ENCODE results near the gene VTI1A.

The VTI1A gene

DNA sequence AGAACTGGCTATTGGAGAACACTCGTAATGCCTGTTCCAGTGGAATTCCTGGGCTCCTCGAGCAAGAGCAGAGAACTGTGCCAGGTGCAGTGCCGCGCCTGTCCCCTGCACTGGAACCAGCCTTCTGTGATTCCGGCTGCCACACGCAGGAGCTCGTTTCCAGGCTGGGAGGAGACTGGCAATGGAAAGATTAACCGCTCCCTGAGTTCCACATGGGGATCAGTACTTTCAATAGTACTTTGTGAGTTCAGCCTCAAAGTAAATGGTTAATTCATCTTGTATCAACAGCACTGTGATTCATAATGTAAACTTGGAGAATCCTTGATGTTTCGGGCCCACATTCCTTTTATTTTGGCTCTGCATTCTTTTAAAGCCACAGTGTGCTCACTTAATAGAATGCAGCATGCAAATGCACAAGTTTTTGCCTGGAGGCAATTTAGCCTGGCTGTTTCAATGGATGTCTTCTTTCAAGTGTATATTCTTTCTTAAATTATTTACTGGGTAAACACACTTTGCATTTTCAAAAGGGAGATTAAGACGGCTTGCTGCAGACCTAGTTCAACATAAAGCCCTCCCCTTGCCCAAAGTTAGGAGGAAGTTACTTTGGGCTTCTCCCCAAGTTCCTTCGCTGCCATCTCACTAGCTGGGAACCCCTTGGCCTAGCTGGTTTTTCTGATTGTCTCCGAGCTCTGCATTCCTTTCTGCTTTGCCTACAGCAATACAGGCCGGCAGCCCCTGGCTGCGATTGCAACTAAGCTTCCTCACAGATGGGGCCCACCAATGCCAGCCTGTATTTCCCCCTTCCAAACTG is 364.9 kb downstream of the VTI1A start:
- peak; percentile 98 for DNase-seq (ENCODE audit: low spot score)

- DNase-seq (ENCODE audit: low spot score) = no peak
These were observed 365.6 kb downstream of the VTI1A start for GRCh38 chr10:112812586-112812985.

DNA sequence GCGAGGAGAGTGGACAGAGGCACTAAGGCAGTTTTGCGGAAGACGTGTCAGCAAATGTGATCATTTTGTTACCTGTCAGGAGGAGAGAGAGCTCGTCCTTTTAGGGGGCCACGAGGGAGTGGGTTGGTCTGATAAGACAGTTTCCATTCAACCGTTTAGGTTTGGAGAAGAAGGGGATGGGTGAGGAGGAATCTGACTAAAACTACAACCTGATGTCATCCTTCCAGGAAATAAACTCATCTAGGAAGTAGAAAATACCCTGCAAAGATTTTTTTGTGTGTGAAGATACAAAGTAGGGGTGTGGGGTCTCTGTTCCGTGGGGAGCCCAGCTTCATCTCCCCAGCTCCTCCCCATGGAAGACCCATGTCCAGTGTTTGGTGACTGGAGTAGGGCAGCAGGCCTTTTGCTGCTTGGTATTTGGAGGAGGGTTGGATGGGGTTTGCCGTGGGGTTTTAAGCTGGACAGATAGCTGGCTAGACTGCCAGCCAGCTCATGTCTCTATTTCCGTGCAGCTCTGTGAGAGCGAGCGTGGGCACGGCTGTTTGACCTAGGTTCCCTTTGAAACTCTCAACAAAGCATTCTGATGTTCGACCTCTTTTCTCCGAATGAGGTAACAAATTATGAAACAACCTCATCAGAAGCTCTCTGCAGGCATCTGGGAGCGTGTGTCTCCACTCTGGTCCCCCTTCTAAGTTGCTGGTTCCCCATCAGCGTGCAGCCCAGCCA is 367.0 kb downstream of the VTI1A start:
- DNase-seq (ENCODE audit: low spot score) = no peak

GRCh38 chr10:112815269-112816032 is 368.4 kb downstream of the VTI1A start:
- DNase-seq (ENCODE audit: low spot score) = peak; percentile 89

GRCh38 chr10:112816033-112816430 is 369.0 kb downstream of the VTI1A start:
- DNase-seq (ENCODE audit: low spot score) = no peak

- no peak for DNase-seq (ENCODE audit: low spot score)
These were observed 369.9 kb downstream of the VTI1A start for GRCh38 chr10:112816891-112817290.

GRCh38 chr10:112817981-112818777 is 371.2 kb downstream of the VTI1A start:
- DNase-seq (ENCODE audit: low spot score) = no peak

GRCh38 chr10:112819231-112819630 is 372.2 kb downstream of the VTI1A start:
- no peak for DNase-seq (ENCODE audit: low spot score)

- DNase-seq (ENCODE audit: low spot score) = no peak
These were observed 373.3 kb downstream of the VTI1A start for GRCh38 chr10:112820320-112820719.

DNA sequence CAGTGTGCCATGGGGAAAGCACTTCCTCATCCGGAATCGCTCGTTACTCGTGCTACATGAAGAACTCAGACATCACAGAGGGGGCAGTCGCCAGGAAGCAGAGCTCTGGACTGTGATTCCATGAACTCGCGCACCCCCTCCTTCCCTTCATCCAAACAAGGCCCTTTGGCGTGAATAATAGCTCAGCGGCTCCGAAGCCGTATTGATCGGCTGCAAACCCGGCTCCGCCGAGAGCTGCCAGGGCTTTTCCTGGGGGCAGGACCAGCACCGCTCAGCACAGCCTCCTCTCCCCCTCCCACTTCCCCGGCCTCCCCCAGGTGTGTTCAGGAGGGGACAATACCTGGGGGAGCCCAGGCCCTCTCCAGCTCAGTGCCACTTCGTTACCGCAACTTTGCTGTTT is 374.0 kb downstream of the VTI1A start:
- no peak for DNase-seq (ENCODE audit: low spot score)

- DNase-seq (ENCODE audit: low spot score) = no peak
These were observed 374.6 kb downstream of the VTI1A start for GRCh38 chr10:112821663-112822062.

- DNase-seq (ENCODE audit: low spot score) = no peak
These were observed 376.0 kb downstream of the VTI1A start for GRCh38 chr10:112823007-112823406.

DNA sequence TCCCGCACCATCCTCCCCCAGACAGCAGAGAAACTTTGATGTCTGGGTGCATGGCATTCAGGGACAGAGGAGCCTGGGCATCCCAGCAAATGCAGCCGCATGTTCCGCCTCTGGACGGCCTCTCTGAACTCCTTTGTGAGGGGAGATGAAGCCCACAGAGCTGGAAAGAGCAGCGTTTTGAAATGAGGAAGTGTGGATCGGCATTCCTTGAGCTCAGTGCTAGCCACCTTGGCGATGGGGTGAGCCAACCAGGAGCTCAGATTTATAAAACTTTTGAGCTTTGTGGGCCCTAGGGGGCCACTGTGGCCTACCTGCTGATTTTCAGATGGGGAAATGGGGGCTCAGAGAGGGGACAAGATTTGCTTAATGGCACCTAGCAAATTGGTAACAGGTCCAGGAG is 376.6 kb downstream of the VTI1A start:
- DNase-seq (ENCODE audit: low spot score) = no peak

- DNase-seq (ENCODE audit: low spot score) = no peak
These were observed 379.1 kb downstream of the VTI1A start for GRCh38 chr10:112826018-112826697.

DNA sequence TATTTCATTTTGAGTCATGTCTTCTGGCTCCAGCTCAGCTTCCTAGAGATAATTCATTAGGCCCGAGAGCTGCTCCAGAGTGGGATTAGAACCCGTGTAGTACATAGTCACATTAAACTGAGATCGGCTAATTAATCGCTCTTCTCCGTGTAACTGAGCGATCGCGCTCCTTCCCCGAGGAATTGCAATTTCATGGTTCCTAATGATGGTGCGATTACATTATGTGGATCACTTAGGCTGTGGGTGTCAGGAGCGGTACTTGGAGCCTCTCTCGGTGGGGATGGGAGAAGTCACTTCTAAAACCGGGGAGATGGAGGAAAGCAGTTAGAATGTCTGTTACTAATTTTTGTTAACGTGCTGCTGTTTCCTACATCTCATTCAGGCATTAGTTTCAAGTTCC is 380.1 kb downstream of the VTI1A start:
- no peak for DNase-seq (ENCODE audit: low spot score)

GRCh38 chr10:112827951-112828350 is 380.9 kb downstream of the VTI1A start:
- DNase-seq (ENCODE audit: low spot score) = peak; percentile 54

GRCh38 chr10:112831859-112832258 is 384.8 kb downstream of the VTI1A start:
- DNase-seq (ENCODE audit: low spot score) = no peak

GRCh38 chr10:112832361-112832878 is 385.4 kb downstream of the VTI1A start:
- DNase-seq (ENCODE audit: low spot score) = peak; percentile 80

DNA sequence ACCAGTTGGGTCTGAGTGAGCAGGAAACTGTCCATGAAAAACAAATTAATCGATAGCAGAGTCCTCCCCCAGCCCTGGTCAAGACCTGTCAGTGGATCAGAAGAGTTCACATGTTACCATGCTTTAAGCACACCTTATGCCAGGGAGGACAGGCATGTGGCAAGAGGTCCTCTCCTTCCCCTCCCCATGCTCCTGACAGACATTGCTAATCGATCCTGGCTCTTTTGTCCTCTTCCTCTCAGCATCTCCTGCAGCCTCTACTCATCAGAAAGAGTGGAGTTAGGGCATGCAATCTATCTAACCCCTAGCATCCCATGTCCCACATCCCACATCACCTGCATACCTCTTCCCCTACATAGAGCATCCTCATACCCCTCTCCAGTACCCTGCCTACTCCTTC is 385.9 kb downstream of the VTI1A start:
- DNase-seq (ENCODE audit: low spot score) = no peak

GRCh38 chr10:112834751-112835181 is 387.8 kb downstream of the VTI1A start:
- DNase-seq (ENCODE audit: low spot score) = no peak

DNA sequence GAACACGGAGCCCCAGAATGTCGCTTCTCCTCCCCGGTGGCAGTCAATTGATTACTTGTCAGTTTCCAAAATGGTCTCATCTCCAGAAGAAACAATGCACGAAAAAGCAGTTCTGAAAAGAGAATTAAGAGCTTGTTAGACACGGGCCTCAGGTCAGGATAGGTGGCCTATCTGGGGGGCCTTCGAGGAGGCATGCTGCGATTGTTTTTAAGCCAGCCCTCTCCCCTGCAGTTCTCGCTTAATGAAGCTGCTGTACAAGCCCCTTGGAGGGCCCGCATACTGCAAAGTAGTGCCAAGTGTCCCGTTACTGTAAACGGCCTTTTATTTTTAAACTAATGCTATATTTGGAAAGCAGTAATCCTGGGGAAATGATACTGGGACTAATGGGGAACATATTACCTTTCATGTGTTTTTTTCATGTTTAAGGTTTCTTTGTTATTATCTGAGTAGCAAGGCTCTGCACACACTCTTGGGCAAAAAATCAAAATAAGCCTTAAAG is 388.3 kb downstream of the VTI1A start:
- no peak for DNase-seq (ENCODE audit: low spot score)

All from kidney tubule cell (primary cell).